GM19455 (cell line): ENCODE measurements around the gene GALNT13.

ENCODE experiments used
- ATAC-seq: cut with Tn5 transposase; IDR thresholded peaks from one replicate; pipeline ENCODE4 v1.9.1; 2021; ENCODE audit not compliant: unreplicated experiment

The GALNT13 gene

DNA sequence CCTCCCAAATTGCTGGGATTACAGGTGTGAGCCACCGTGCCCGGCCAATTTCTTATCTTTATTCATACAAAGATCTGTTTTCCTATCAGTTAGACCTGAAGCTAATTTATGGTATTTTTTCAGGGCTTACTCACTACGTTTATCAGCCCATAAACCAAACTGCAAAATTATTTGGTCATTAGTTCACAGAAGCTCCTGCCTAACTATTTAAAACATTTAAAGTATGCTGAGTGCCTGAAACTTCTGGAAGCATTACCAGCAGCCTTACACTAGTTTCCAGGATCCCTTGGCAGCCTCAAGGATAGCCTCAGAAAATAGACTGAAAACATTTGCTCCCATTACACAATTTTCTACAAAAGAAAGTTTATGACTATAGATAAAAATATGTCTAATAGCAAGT, 68.8 kb downstream of the GALNT13 start:
- ATAC-seq: no peak

DNA sequence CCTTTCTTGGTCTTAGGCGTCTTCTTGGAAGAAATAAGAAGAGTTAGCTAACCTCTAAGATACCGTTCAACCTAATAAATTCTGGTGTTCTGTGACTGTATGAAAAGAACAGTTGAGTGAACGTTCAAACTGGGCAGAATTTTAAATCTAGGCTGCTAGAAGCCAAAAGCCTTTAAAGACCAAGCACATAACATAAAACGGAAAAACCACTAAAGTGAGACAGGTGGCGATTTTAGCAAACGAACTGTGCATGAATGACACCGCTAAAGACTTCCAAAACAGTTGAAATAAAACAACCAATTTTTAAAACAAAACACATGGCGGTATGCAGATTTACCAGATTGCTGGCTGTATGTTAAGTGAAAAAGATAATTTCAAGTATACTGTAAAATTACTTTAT, 73.1 kb downstream of the GALNT13 start:
- ATAC-seq: no peak

GRCh38 chr2:153946036-153946435, 74.3 kb downstream of the GALNT13 start:
- ATAC-seq: no peak

- no peak for ATAC-seq
Observed at GRCh38 chr2:153953761-153954160, 82.0 kb downstream of the GALNT13 start.

DNA sequence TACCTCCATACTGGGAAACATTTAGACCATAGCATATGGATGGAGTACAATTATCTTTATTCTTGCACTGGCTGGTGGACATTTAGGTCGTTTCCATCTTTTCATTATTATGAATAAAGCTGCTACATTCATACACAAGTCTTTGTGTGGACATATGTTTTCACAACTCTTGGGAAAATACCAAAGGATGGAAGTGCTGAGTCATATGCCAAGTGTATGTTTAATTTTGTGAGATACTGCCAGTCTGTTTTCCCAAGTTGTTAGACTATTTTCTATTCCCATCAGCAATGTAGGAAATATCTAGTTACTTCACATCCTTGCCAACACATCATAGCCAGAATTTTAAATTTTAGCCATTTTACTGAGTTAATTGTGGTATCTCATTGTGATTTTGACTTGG, 91.5 kb downstream of the GALNT13 start:
- no peak for ATAC-seq

GRCh38 chr2:153967248-153967973, 95.7 kb downstream of the GALNT13 start:
- ATAC-seq: no peak

DNA sequence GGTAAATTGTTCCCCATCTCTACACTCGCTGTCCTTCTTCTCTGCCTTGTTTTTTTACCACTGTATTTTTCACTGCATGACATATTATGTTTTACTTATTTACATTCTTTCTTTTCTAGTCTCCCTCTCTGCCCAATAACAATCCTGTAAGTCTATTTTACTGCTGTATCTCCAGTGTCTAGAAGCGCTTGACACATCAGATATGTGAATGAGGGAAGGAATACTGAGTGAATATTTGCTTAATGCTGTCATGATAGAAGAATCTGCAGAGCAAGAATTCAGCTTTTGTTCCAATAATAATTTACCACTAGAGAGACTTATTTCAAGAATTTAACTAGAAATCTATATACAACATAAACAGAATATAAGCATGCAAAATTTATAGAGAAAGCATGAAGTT, 99.5 kb downstream of the GALNT13 start:
- no peak for ATAC-seq

DNA sequence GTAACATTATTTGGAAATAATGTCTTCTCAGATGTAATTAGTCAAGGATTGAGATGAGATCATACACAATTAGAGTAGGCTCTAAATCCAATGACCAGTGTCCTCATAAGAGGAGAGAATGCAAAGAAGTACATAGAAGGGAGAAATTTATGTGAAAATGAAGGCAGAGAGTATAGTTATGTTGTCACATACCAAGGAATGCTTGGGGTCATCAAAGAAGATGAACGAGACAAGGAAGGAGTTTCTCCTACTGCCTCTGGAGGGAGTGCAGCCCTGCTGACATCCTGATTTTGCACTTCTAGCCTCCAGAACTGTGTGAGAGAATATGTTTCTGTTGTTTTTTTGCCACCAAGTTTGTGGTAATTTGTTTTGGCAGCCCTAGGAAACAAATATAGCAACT, 100.1 kb downstream of the GALNT13 start:
- ATAC-seq: no peak

GRCh38 chr2:153972412-153972811, 100.7 kb downstream of the GALNT13 start:
- no peak for ATAC-seq

- no peak for ATAC-seq
Observed at GRCh38 chr2:153986488-153987229, 114.9 kb downstream of the GALNT13 start.

DNA sequence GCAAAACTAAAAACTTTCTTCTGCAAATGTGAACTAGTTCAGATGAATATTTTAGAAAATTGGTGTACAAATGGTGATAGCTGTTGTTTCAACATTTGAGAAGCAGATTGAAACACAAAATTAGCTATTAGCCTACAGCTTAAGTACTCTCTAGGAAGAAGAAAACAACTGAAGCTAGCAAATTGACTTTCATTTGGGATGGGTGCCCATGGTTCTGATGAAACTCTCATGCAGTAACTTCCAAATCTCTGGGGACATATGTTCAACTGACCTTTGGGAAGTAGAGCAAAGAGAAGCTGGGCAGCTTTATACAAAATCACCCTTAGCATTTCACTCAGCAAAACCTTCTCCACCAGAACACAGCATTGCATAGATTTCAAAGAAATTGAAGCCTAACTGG, 119.0 kb downstream of the GALNT13 start:
- ATAC-seq: no peak

DNA sequence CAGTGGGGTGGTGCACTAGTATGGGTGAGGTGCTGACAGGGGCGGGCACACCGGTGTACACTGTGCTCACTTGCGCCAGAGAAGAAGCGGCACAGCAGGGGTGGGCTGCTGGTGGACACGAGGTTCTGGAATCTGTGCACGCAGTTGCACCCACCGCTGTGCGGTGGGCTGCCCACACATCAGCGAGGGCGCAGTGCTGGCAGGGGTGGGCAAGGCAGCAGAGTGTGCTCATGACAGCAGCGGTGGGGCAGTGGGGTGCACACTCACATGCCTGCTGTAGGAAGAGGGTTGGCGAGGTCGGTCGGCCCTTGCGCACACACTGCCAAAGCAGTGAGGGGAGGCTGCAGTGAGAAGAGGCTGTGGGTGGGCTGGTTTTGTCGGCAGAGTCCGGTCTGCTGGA, 141.8 kb downstream of the GALNT13 start:
- ATAC-seq: no peak

GRCh38 chr2:154015233-154015632, 143.5 kb downstream of the GALNT13 start:
- ATAC-seq: no peak

GRCh38 chr2:154029504-154029903, 157.8 kb downstream of the GALNT13 start:
- ATAC-seq: no peak

DNA sequence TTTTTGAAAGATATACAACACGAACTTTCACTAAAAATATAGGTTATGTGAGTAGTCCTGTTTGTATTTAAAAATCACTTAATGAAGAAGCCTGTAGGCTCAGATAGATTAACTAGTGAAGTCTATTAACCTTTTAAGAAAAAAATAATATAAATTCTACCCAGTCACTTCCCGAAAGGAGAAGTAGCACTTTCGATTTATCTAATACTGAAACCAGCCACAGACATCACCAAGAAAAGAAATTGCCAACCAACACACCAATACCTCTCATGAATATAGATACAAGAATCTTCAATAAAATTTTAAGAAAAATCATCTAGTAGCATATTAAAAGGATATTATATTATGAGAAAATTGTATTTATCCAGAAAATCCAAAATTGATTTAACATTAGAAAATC, 160.5 kb downstream of the GALNT13 start:
- no peak for ATAC-seq

GRCh38 chr2:154046493-154046892, 174.8 kb downstream of the GALNT13 start:
- ATAC-seq: no peak

- no peak for ATAC-seq
Observed at GRCh38 chr2:154048905-154049304, 177.2 kb downstream of the GALNT13 start.

DNA sequence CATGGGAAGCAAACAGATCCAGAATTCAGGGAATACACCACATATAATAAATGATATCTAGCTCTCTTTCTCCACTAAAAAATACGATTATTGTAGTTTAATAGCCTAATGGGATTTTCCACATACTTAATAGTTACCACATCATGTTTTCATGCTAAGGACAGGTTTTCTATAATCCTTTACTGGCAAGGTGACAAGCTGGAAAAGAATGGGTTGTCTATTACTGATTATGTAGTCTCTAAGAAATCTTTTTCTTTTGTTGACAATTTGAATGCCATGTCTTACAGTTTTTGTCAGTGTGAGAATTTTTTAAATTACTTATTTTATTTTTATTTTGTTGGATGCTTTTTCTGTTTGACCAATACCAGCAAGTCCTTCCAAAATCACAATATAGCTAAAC, 177.8 kb downstream of the GALNT13 start:
- no peak for ATAC-seq

DNA sequence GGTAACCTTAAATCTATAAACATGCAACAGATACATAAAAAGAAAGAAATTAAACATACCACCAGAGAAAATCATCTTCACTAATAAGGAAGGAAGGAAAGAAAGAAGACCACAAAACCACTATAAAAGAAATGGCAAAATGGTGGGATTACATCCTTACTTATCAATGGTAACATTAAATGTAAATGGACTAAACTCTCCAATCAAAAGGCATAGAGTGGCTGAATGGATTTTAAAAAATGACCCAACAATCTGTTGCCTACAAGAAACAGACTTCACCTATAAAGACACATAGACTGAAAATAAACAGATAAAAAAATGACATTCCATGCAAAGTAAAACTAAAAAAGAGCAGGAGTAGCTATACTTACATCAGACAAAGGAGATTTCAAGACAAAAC, 195.4 kb downstream of the GALNT13 start:
- no peak for ATAC-seq

- ATAC-seq: no peak
Observed at GRCh38 chr2:154078926-154079325, 207.2 kb downstream of the GALNT13 start.

- ATAC-seq: no peak
Observed at GRCh38 chr2:154092571-154092970, 220.8 kb downstream of the GALNT13 start.

DNA sequence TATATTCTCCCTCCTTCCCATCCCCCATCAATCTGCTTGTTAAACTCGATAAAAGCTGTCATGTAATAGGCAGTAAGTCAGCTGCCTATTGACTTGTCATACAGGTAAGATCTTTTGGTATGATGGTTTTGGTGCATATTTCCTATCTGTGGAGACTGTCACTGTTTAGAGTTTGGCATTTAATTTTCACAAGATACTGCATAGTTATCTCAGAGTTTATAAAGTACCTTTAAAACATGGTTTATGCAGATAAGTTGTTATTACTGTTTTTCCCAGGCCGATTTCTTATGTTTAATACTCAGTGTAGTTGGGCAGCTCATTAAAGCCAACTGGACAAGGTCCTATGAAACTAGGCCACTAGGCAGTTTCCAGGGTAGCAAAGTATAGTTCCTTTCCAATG, 222.1 kb downstream of the GALNT13 start:
- no peak for ATAC-seq
